ENCODE data around the gene SLC25A53.
A peak's percentile ranks its signal among the peaks of the same experiment; 100 is the strongest.

Gene SLC25A53, protein sequence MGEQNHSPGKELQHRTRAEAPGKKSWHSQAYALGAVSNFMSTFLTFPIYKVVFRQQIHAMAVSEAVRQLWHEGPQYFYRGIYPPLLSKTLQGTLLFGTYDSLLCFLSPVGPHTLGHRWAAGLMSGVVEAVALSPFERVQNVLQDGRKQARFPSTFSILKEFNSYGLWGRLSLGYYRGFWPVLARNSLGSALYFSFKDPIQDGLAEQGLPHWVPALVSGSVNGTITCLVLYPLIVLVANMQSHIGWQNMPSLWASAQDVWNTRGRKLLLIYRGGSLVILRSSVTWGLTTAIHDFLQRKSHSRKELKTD

DNA sequence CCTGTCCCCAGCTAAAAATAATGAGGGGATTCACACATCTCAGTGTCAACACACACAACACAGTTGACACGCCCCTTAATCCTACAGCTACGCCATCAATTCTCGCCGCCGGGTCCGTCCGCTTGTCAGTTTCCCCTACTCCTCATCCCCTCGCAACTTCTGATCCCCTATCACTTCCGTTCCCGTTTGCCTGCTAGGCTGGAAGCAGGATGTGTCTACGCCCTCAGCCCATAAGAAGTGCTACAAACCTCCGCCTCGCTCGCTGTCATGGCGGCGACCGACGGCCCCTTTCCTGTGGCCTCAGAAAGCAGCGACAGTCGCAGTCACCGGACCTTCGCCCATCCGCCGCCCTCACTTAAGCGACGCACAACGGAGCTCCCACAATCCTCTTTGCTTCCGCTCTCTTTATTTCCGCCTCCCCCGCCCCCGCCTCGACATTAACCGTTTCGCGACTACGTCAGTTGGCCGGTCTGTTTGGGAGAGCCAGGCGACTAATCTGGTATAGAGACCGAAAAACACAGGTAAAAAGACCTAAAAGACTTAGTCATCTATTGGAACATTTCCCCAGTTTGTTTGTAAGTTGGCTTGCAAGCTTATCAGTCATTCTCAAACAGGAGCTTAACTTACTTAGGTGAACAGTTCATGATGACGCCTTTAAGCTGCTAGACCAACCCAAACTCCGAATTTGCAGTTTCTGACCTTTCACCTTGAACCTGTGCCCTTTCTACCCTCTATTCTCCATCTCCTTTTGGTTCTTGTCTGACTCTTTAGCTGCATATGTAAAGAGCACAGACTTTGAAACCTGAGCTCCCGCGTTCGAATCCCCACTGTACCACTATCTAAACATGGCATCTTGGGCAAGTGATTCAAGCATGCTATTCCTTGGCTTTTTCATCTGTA lies at the start of gene SLC25A53:
SLC25A53 (minus strand) TSS at position 380 of the 900 bp plus-strand sequence. CDS start 51,752 bp downstream, outside the sequence.
- DNase-seq: peak; percentile 80

DNA sequence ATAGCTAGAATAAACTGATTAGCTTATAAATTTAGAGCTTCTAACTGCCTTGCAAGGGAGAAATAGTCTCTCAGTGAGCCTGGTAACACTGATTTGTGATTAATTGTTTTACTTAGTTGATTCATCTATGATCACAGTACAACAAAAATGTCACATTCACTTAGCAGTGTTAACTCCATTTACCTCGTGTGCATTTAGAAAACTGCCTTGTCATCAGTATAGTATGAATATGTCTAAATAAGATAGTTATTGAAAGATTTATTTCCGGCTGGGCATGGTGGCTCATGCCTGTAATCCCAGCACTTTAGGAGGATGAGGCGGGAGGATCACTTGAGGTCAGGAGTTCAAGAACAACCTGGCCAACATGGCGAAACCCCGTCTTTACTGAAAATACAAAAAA lies 48.7 kb upstream of the SLC25A53 start:
- no peak for DNase-seq

DNA sequence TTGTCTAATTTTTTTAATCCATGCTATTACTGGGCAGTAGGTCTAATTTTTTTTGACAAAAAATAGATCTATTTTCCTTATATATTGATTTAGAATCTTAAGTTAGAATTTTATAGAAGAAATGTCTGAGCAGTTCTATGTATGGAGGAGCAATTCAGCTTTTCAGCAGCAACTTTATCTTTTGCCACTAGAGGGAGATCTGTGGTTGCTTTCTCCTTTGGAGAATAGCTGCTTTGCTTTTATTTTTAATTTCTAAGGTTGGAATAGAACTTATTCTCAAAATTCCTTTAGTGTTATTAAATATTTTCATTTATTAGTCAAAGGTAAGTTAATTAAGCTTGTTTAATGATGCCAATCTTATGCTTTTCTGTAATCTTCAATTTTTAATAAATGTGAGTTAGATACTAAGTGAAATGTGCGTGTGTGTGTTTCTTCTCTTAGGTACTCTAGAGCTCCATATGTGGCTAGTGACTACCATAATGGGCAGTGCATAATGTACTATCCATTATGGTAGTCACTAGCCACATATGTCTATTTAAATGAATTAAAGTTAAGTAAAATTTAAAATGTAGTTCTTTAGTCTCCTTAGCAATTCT lies 38.8 kb upstream of the SLC25A53 start:
- DNase-seq: no peak

DNA sequence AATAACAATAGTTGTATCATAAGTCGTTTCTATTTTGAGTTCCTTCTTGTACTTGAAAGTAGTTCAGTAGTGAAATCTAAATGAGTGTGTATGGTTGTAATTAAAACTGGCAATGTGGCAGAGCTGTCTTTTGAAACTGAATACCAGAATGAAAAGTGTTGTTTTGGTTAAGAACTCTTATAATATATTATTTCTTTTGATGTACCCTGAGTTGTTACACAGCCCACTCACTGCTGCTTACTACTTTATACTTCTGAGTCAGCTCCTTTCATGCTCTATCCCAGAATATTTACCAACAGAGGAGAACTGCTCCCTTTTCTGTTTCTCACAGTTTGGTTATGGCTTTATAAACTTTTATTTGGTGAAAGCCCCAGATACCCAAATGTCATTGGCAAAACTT lies 38.2 kb upstream of the SLC25A53 start:
- DNase-seq: no peak

DNA sequence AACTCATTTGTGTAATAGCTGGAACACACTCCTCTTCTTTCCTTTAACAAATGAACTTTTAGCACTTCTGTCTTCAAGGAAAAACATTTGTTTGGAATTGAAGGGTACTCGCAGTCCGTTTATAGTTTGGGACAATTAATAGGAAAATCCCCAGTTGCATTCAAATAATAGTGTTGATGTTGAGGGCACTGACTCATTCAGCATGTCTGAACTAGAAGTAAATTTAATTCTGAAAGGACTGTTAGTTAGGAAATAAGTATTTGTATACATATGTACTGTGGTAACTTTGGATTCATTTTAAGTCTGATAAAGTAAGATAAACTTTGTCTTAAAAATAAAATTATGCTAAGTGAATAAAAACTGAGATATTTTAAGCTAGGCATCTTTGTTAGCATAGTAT lies 36.7 kb upstream of the SLC25A53 start:
- DNase-seq: no peak

DNA sequence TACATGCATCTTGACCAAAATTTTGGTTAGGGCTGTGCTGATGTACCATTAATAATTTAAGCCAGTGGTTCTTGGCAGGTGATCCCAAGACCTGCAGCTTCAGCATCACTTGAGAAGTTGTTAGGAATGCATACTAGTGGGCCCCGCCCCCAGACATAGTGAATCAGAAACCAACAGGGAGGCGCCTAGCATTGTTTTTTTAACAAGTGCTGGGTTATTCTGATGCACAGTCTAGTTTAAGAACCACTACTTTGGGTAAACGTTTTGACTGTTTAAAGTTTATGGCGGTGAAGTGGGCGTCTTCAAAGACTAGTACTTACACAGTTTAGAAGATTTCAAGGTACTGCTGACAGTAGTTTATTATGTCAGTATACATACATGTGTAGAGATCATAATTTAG lies 33.0 kb upstream of the SLC25A53 start:
- no peak for DNase-seq

DNA sequence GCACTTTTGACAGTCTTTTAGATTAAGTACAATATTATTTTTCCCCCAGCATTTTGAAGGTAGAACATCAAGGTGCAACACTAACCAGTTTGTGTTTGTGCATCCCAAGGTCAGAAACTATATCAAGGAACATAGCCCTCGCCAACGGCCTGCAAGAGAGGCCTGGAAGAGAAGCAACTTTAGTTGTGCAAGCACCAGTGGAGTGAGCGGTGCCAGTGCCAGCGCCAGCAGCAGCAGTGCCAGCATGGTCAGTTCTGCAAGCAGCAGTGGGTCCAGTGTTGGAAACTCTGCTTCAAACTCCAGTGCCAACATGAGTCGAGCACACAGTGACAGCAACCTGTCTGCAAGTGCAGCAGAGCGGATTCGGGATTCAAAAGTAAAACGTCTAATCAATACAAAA lies 31.1 kb upstream of the SLC25A53 start:
- no peak for DNase-seq

DNA sequence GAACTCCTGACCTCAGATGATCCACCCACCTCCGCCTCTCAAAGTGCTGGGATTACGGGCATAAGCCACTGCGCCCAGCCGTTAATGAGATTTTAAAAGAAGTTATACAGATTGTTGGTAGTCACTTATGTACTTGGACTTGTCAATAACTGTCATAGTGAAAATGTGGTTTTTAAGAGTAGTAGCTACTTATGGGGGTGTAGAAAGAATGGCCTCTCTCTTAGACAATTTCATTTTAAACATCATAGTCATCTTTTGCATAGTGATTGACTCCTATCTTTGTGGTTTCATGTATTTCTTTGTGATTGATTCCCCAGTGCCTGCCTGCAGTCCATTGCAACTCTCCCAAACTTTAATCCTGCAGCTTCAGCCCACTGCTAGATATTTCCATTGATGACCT lies 26.9 kb upstream of the SLC25A53 start:
- DNase-seq: no peak

DNA sequence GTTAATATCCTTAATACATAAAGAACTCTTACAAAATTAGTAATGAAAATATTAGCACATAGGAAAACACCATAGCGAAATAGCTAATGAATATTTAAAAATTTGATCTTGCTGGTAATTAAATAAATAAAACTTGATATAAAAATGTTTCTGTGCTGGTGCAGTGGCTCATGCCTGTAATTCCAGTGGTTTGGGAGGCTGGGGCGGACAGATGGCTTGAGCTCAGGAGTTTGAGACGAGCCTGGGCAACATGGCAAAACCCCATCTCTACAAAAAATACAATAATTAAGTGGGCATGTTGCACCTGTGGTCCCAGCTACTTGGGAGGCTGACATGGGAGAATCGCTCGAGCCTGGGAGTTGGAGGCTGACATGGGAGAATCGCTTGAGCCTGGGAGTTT lies 17.0 kb upstream of the SLC25A53 start:
- DNase-seq: no peak

DNA sequence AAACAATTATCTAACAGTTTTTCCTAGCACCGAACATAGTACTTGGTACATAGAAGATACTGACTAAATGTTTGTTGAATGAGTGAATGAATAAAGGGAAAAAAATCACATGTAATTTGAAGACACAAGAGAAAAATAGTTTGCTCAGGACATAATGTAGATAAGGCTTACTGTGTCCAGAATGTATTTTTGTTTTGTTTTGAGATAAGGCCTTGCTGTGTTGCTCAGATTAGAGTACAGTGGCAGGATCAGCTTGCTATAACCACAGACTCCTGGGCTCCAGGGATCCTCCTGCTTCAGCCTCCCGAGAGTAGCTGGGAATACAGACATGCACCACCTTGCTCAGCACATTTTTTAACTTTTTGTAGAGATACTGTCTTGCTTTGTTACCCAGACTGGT lies 16.0 kb upstream of the SLC25A53 start:
- DNase-seq: no peak

DNA sequence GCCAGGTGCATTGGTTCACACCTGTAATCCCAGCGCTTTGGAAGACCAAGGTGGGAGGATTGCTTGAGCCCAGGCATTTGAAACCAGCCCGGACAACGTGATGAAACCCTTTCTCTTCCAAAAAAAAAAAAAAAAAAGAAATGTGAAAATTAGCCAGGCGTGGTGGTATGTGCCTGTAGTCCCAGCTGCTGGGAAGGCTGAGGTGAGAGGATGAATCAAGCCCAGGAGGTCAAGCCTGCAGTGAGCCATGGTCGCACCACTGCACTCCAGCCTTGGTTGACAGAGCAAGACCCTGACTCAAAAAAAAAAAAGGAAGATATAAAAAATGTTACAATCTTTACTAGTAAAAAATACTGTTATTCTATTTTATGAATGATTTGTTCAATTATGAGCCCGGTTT lies 15.3 kb upstream of the SLC25A53 start:
- DNase-seq: no peak

DNA sequence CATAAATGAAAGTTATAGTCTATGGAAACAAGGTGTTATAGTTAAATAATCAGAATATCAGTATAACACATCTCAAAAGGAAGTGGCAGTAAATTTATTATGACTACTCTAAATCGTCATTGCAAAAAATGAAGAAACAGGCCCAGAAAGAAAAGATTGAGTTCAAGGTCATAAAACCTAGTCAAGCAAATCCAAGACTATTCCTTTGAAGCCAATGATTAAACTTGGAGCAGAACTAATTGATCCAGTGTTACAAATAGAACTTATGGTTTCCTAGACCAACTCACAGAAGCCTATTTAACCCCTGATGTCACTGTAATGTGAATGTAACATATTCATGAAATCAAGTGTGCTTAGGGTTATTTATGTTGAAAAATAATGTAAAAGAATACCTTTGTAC lies 11.3 kb upstream of the SLC25A53 start:
- DNase-seq: no peak

DNA sequence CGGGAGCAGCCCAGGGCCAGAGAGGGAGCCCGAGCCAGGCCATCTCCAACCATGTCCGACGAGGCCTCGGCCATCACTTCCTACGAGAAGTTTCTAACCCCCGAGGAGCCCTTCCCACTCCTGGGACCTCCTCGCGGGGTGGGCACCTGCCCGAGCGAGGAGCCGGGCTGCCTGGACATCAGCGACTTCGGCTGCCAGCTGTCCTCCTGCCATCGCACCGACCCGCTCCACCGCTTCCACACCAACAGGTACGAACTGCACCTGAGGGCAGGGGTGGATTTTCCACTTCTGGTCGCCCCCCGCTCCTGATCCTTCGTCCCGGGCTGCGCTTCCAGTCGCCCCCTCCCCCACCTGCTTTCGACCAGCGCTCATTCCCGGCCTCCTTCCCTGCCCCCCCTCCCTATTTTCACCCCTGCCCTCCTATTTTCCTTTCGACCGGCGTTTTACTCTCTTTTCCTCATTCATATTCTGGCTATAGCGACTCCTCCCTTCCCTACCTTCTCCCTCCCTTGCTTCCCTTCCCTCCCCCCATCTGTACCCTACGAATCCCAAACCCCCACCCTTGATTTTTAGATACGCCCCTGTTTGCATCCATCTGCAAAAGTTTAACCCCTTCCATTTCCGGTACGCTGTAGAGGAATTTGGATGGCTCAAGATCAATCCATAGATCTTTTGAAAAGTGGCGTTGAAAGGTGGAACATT lies 10.1 kb upstream of the SLC25A53 start:
- DNase-seq: no peak

DNA sequence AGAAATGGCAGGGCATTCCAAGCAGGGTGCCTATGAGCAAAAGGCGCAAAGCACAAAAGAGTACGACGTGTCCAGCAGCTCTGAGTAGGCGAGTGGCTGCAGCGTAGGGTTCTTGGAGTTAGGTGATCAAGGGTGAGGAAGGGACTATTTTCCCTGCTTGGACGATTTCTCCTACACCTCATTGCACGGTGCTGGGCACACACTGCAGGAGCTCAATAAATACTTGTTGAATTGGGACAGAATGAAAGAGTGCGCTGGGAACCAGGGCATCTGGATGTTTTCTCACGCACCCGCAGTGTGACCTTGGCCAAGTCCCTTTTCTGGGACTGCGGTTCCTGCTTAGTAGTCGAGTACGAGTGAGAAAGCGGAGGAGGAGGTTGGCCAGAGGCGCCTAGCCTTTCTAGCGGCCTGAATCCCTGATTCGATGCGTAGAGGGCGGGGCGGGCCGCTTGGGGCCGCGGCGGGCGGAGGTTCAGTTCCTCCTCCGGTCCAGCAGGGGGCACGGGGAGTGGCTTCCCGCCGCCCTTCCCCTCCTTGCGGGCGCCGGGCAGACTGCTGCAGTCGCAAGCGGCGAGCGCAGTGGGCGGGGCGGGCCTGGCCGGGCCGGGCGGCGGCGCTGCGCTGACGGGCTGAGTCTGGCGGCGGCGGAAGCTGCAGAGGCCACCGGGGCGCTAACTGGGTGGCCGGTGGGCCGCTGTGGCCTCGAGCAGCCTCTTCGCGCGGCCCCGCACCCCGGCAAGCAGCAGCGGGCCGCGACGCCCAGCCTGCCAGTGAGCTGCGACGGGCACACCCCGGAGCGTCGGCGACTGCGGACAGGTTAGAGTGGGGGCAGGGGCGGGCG lies 9.3 kb upstream of the SLC25A53 start, which contains the start of gene FAM199X:
FAM199X (plus strand) TSS at position 560 of the 841 bp plus-strand sequence. CDS start 333 bp downstream, outside the sequence.
- DNase-seq: peak; percentile 71

DNA sequence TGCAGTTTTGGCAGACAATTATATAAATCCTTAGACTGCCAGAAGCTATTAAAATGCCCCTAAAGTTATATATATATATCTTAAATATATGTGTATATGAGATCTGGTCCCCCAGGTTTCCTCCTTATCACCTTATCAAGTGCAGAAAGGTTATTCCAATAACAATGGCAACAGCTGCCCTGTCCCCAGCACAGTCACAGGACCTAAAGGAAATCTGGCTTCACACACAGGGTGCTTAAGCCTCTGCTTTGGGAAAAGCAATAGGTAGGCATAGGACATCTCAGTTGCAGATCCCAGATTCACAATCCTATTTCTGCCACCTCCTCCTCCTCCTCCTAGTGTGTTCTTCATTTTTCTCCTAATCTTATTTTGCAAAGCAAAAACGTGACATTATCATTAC lies 5.8 kb downstream of the SLC25A53 start:
- DNase-seq: no peak

DNA sequence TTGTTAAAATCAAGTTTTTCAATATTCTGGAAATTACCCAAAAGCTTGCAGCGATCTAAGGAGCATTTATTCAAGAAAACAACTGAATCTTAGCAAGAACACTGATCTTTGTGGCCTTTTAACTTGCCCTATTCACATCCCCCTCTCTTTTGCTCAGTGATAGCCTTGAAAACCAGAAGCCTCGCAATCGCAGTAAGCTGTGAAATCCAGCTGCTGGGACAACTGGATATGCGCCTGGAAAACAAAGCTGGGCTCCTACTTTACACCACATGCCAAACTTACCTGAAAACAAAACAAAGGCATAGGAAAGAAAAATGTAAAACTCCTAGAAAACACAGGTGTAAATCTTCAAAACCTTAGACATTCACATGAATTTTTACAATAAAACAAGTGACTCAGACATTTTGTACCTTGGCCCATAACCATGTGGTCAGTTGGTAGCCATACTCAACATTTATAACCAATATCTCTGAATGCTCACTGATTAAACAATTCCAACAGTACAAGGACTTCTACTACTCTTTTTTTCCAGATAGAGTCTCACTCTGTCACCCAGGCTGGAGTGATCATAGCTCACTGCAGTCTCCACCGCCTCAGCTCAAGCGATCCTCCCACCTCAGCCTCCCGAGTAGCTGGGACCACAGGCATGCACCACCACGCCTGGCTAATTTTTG lies 15.6 kb downstream of the SLC25A53 start:
- no peak for DNase-seq

DNA sequence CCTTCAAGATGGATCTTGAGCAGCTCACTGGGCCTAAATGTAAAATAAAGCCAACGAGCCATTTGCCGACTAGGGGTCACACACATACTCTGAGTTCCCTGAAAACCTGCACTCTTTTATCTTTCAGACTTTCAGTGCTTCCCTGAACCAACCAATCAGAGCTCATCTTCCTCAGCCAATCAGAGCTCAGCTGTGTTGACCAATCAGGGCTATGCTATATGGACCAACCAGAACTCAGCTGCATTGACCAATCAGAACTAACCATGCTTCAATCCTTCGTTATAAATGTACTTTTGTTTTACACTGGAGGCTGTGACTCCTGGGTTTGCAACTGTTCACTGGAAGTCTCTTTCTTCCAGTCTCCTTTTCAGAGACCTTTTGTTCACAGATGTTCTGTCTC lies 19.3 kb downstream of the SLC25A53 start:
- DNase-seq: no peak

DNA sequence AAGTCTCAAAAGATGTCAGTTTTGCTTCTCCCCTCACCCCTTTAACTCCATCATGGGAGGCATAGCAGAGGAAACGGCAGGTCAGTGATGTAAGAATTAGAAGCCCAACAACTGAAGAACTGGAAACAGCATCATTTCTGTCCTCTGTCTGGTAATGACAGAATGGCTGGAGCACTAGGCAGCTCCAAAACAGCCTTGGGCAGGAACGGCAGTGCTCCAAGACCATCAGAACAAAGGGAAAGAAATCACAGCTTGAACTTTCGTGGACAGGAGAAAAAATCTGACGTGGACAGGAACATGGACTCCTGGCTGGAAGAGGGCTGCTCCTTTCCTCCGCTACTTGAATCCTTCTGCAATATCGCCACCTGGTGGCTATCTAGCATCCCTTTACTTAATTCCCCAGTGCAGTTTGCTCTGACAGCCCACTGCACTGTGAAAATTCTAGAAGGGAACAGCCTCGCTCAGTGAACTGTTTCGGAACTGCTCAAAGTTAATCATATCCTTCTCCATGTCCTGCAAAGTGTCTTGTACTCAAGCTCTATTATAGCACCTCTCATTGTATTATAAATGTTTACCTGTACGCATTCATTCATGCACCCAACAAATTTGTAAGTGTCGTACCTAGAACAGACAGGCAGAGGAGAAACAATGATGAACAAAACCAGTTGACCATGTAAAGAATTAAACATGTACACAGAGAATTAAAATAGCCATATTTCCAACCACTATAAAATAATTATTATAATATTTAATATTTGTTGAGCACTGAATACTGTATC lies 20.4 kb downstream of the SLC25A53 start:
- peak; percentile 52 for DNase-seq

DNA sequence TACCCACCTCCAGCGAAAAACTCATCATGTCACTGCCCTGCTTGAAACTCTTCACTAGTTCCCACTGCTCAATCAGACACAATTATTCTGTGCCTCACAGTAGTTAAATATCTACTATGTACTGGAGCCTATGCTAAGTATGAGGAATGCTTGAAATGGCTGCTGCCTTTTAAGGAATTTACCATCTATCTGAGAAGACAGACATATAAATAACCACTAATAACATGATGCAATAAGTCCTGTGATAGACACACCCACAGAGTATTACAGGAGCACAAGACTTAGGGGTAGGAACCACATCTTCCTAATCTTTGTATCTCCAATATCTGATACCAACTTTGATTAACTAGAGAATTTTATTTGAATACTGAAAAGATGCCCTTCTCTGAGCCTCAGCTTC lies 21.1 kb downstream of the SLC25A53 start:
- no peak for DNase-seq

DNA sequence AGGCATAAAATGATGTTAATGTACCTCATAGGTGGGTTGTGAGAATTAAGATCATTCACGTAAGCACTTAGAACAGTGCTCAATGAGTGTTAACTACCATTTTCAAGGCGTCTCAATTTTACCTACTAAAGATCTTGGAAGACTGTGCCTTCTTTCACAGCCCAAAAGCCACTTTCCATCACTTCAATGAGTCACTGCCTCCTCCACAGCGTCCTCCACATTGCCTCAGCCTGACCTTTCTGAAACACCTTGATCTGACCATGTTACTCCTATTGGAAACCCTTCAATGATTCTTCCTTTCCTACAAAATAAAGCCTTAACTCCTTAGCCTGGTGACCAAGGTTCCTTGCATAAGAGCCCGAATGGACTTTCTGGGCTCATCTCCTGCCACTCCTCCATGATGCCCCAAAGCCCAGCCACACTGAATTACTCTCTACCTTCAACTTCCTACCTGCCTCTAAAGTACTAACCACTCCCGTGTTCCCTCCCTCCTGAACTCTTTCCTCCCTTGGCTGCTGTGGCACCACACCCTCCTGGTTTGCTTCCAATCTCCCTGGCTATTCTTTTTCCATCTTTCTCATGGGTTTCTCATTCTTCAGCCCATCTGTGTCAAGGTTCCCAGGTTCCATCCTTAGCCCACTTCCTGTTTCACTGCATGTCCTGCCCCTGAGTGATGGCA lies 22.1 kb downstream of the SLC25A53 start:
- DNase-seq: no peak

Data from NCI-H2081 treated with DMSO at 0.1 percent for 48 hours (cell line).